GM12875 (cell line): ENCODE results near the gene TM9SF1.
A peak's percentile ranks its signal among the peaks of the same experiment; 100 is the strongest.

Experiments
- H3K4me3 ChIP-seq: one replicate; pipeline ENCODE4 v1.5.1; 2011; ENCODE audit warnings: low read depth, low read length, control low read depth
- TF ChIP-seq, protein P1 (sequence below): IDR thresholded peaks from 2 replicates; pipeline ENCODE4 v1.5.1; 2011; ENCODE audit warnings: low read depth, mild to moderate bottlenecking, control low read depth, inconsistent platforms, low read length, moderate library complexity, borderline replicate concordance; ENCODE audit not compliant: insufficient read depth

TM9SF1 gene

DNA sequence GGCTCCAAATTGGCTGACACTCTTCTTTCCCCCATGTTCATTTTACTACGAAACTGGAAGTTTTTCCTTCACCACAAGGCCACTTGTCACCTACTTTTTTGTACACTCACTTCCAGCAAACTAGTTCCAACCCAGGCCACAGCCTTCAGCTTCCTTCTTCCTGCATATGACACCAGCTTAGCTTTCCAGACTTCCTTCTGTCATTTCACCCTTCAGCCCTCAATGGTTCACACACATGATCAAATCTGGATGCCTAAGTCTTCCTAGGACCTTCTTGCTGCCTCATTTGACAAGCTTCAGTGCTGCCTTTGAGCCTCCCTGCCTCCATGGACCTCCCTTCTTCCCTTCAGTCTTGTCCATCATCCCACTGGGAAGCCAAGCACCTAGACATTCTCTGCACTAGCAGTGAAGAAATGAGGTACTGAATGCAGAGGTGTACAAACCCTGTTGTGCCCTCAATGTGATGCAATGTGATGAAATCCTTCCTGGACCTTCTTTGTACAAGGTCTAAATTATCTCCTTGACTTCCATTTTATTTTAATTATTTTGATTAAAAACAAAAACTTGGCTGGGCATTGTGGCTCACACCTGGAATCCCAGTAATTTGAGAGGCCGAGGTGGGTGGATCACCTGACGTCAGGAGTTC is 27.6 kb downstream of the TM9SF1 start:
- H3K4me3 ChIP-seq, result no peak overlapping the region
- TF ChIP-seq, protein P1, sequence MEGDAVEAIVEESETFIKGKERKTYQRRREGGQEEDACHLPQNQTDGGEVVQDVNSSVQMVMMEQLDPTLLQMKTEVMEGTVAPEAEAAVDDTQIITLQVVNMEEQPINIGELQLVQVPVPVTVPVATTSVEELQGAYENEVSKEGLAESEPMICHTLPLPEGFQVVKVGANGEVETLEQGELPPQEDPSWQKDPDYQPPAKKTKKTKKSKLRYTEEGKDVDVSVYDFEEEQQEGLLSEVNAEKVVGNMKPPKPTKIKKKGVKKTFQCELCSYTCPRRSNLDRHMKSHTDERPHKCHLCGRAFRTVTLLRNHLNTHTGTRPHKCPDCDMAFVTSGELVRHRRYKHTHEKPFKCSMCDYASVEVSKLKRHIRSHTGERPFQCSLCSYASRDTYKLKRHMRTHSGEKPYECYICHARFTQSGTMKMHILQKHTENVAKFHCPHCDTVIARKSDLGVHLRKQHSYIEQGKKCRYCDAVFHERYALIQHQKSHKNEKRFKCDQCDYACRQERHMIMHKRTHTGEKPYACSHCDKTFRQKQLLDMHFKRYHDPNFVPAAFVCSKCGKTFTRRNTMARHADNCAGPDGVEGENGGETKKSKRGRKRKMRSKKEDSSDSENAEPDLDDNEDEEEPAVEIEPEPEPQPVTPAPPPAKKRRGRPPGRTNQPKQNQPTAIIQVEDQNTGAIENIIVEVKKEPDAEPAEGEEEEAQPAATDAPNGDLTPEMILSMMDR, result no peak

DNA sequence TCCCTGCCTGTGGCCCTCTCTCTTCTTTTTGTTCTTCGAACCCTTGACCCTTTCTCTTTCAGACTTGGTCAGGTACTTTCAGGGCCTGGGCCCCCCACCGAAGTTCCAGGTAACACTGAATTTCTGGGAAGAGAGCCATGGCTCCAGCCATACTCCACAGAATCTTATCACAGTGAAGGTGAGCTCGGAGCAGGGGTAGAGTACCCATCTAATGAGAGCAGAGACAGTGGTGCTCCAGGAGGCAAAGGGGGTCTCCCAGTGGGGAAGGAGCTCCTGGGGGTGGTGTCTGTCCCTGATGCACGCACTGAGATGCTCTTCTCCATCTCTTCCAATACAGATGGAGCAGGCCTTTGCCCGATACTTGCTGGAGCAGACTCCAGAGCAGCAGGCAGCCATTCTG is 29.5 kb downstream of the TM9SF1 start:
- TF ChIP-seq, protein P1, result no peak

DNA sequence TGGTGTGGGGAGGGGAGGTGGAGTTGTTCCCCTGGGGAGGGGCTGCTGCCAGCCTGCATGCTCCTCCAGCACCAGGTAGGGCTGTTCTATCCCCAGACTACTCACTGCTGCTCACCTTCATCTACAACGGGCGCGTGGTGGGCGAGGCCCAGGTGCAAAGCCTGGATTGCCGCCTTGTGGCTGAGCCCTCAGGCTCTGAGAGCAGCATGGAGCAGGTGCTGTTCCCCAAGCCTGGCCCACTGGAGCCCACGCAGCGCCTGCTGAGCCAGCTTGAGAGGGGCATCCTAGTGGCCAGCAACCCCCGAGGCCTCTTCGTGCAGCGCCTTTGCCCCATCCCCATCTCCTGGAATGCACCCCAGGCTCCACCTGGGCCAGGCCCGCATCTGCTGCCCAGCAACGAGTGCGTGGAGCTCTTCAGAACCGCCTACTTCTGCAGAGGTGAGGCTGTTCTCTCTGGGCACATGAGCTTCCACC is 30.7 kb downstream of the TM9SF1 start:
- TF ChIP-seq, protein P1, result no peak
- H3K4me3 ChIP-seq, result no peak overlapping the region

More for the DNA sequence above, 29.5 kb downstream of the TM9SF1 start:
- H3K4me3 ChIP-seq, result no peak overlapping the region

DNA sequence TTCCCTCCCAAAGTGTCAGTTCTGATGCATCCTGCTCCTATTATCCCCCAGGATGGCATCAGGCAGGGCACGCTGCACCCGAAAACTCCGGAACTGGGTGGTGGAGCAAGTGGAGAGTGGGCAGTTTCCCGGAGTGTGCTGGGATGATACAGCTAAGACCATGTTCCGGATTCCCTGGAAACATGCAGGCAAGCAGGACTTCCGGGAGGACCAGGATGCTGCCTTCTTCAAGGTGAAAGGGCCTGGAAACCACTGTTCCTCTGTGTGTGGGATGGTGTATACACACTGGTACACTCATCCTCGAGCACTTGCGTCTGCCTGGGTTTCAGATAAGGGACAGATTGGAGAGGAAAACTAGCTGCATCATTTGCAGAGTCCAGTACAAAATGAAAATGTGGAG is 33.1 kb downstream of the TM9SF1 start:
- TF ChIP-seq, protein P1, result no peak
- peak overlapping the region; percentile 57 for H3K4me3 ChIP-seq

DNA sequence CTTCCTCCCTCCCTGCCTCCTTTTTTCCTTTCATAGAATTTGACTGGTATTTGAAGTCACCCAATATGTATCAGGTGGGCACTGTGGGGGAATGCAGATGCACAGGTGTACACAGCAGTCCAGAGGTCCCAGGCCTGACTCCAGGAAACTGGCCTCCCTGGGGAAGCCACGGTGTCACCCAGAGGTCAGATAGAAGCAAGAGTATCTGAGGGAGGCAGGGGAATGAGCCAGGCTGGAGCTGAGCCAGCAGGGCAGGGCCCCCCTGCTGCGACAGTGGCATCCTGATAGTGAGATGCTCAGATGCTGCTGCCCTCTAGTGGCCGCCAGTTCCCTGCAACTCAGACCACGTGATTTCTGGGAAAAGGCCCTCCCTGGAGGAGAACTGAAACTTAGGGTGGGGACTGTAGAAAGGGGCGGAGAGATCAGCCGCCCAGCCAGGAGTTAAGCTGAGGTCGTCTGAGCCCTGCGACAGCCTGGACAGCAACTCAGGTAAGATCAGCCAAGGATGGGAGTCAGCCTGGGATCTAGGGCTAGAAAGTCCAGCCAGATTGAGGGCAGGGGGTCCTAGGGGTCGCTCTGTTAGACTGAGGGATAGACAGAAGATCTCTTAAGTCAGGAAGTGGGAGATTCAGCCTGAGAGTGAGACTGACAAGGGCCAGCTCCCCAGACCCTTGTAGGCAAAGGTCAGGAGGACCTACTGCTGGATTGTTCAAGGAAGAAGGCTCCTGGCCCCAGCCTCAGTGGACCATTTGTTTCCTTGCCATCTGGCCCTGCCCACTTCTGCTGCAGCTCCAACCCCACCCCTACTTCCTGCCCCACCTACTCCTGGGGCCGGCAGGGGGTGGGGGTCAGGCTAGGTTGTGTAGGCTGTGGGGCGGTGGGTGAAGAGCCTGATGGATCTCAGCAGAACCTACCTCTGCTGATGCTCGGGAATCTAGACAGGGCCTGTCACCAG is 34.1 kb downstream of the TM9SF1 start, which contains the start of gene IRF9:
IRF9 (plus strand) TSS at position 416 of the 955 bp plus-strand sequence. CDS start 880 bp downstream, outside the sequence.
- H3K4me3 ChIP-seq, result peak within 1 kb of the TSS; percentile 57
- TF ChIP-seq, protein P1, result peak; percentile 94

DNA sequence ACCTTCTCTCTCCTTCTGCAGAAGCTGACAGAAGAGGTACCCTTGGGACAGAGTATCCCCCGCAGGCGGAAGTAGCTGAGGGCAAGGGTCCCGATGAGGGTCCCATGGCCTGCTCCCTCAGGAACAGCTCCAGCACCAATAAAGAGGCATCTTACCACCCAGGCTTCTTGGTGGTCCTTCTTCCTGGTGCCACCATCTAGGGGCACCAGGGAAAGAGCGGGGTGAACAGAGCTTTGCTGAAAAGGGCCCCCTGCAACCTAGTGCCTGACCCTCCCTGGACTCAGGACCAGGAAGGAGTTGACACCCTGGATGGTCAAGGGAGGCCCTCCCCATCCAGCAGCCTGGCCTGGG is 34.8 kb downstream of the TM9SF1 start:
- no peak overlapping the region for H3K4me3 ChIP-seq
- TF ChIP-seq, protein P1, result no peak
